Lower leg skin (tissue), 4 donors: Measurements from ENCODE around the gene MRPL57. TPM values are rescaled to one million over a fixed set of nuclear protein-coding genes. Genes with fewer than 3 reads are reported as not detected.
"Not testable (repeated sequence)": the region's sequence is repeated elsewhere in the genome, so short reads cannot be mapped to it uniquely, and the experiment has no call there.

Source experiments
- DNase-seq, 2 donors: peaks; one replicate each; pipeline ENCODE4 v3.0.0-alpha.2; 2019; ENCODE audit warnings: low spot score in 2 of 2
- H3K4me3 ChIP-seq: fragments of 200-600 bp; sonication (generic); 2 replicates; pipeline ENCODE4 v1.5.1; 2017; ENCODE audit warnings: mild to moderate bottlenecking, low read depth; ENCODE audit not compliant: poor library complexity, severe bottlenecking
- CTCF ChIP-seq, 3 donors: fragments of 450-650 bp; IDR thresholded peaks; one replicate each; pipeline ENCODE4 v1.5.1; 2016; ENCODE audit warnings: antibody characterized with exemption in 3 of 3, mild to moderate bottlenecking in 3 of 3, moderate library complexity in 2 of 3
- POLR2A ChIP-seq, 2 donors: fragments of 450-650 bp; IDR thresholded peaks; one replicate each; pipeline ENCODE4 v1.6.1; 2016 to 2017; ENCODE audit warnings: antibody characterized with exemption in 2 of 2, mild to moderate bottlenecking in 1 of 2, moderate library complexity in 1 of 2
- WGBS, 2 donors: methylation state at CpG; one replicate each; pipeline ENCODE4 v1.1.5; 2018; 5-methylcytosine and 5-hydroxymethylcytosine counted together
- intact Hi-C: fragments of 100-400 bp; cut with DNase I; formaldehyde crosslinking; loops from one replicate; pipeline ENCODE4 v1.15.0; 2023; ENCODE audit warnings: low total_unique reads
- total RNA-seq, 4 donors: library from RNA; depleted of rRNA; stranded (reverse); fragments of >200 nt; gene quantifications; one replicate each; pipeline ENCODE4 v1.1.0, GENCODE V29; 2016

The MRPL57 gene
- total RNA-seq, 4 donors from 2014 or later = 27.2 to 42.1 (median 29.8) TPM

- no peak overlapping the region for H3K4me3 ChIP-seq
- intact Hi-C loops = no loop called here
- 73 to 93% methylated on average over 3 of the region's 3 CpGs for WGBS, 2 donors
- DNase-seq = no peak
- TF ChIP-seq CTCF (IDR thresholded peaks at IDR 0.05) = no peak
- no peak for TF ChIP-seq POLR2A (IDR thresholded peaks at IDR 0.05)
Observed at GRCh38 chr13:21219036-21219381, 42.6 kb downstream of the MRPL57 start.

GRCh38 chr13:21219716-21220115 is 43.3 kb downstream of the MRPL57 start:
- DNase-seq, intact Hi-C loops, H3K4me3 ChIP-seq: not testable (repeated sequence)
- 74% methylated on average over 3 of the region's 3 CpGs for WGBS, 2 donors

- H3K4me3 ChIP-seq = no peak overlapping the region
- intact Hi-C loops = no loop called here
- no peak for DNase-seq
- TF ChIP-seq POLR2A (IDR thresholded peaks at IDR 0.05) (no peak), CTCF (IDR thresholded peaks at IDR 0.05) (no peak)
Observed at GRCh38 chr13:21221268-21221667, 44.8 kb downstream of the MRPL57 start.

- 81 to 86% methylated on average over 6 of the region's 6 CpGs for WGBS, 2 donors
- intact Hi-C loops = no loop called here
- H3K4me3 ChIP-seq = no peak overlapping the region
- no peak for DNase-seq
- TF ChIP-seq CTCF (IDR thresholded peaks at IDR 0.05) (no peak), POLR2A (IDR thresholded peaks at IDR 0.05) (no peak)
Observed at GRCh38 chr13:21225082-21225481, 48.6 kb downstream of the MRPL57 start.

GRCh38 chr13:21225841-21226581 is 49.6 kb downstream of the MRPL57 start:
- WGBS, 2 donors = 85 to 89% methylated on average over 17 of the region's 17 CpGs
- intact Hi-C loops = no loop called here
- TF ChIP-seq CTCF (IDR thresholded peaks at IDR 0.05) (no peak), POLR2A (IDR thresholded peaks at IDR 0.05) (no peak)
- no peak overlapping the region for H3K4me3 ChIP-seq
- no peak for DNase-seq

GRCh38 chr13:21227917-21228316 is 51.5 kb downstream of the MRPL57 start:
- H3K4me3 ChIP-seq = no peak overlapping the region
- TF ChIP-seq CTCF (IDR thresholded peaks at IDR 0.05) (no peak), POLR2A (IDR thresholded peaks at IDR 0.05) (no peak)
- intact Hi-C loops = no loop called here
- 94 to 96% methylated on average over 7 of the region's 7 CpGs for WGBS, 2 donors
- no peak for DNase-seq

Other genes with a start within 250 kb of the MRPL57 start
- 10 to 100 TPM; 13.2 to 27.6 (median 21.1) TPM for gene LATS2, start 115.1 kb upstream of the MRPL57 start, total RNA-seq
- gene SAP18, start 36.5 kb upstream of the MRPL57 start, total RNA-seq = 10 to 100 TPM; 51.8 to 91.3 (median 56.3) TPM
- 10 to 100 TPM in 1 of 4 donors, 1 to 10 TPM in 2, under 1 TPM in 1; 0.53 to 15.3 (median 2.0) TPM for gene SKA3, start 106 bp upstream of the MRPL57 start, total RNA-seq